SU-DHL-6 (cell line): ENCODE data around the gene PCDH18.
"Not testable (repeated sequence)": the region's sequence is repeated elsewhere in the genome, so short reads cannot be mapped to it uniquely, and the experiment has no call there.

Experiments used
- H2AFZ ChIP-seq: fragments of 200-600 bp; sonication (generic); 2 replicates; pipeline ENCODE4 v1.6.1; 2014; ENCODE audit warnings: low read depth, mild to moderate bottlenecking, moderate library complexity, mixed read lengths, antibody characterized with exemption, low read length; ENCODE audit not compliant: severe bottlenecking
- H3F3A ChIP-seq: fragments of 200-600 bp; shearing (Covaris generic); 2 replicates; pipeline ENCODE4 v1.6.0; 2016; ENCODE audit warnings: antibody characterized with exemption, mild to moderate bottlenecking; ENCODE audit not compliant: insufficient read depth
- H3K27ac ChIP-seq: fragments of 200-600 bp; sonication (generic); 2 replicates; pipeline ENCODE4 v1.5.1; 2016; ENCODE audit warnings: low read depth, mild to moderate bottlenecking, low read length, moderate library complexity, mixed read lengths
- H3K27me3 ChIP-seq: fragments of 200-600 bp; sonication (generic), shearing (Covaris generic); 2 replicates; pipeline ENCODE4 v1.6.0; 2014; ENCODE audit warnings: mild to moderate bottlenecking, low read length
- H3K36me3 ChIP-seq: fragments of 200-600 bp; sonication (generic); 2 replicates; pipeline ENCODE4 v1.6.1; 2014; ENCODE audit warnings: mild to moderate bottlenecking, low read length, mixed read lengths
- H3K4me2 ChIP-seq: fragments of 300-600, 200-600 bp; shearing (Covaris generic), sonication (generic); 2 replicates; pipeline ENCODE4 v1.6.0; 2014; ENCODE audit warnings: low read length, low read depth, mild to moderate bottlenecking; ENCODE audit not compliant: poor library complexity, severe bottlenecking
- H3K4me3 ChIP-seq: fragments of 200-600 bp; sonication (generic); 2 replicates; pipeline ENCODE4 v1.5.1; 2014; ENCODE audit warnings: antibody characterized with exemption, low read length, mild to moderate bottlenecking, mixed read lengths; ENCODE audit not compliant: insufficient read depth, poor library complexity, severe bottlenecking
- H3K79me2 ChIP-seq: fragments of 200-600 bp; sonication (generic); 2 replicates; pipeline ENCODE4 v1.6.1; 2014; ENCODE audit warnings: mild to moderate bottlenecking, low read length, moderate library complexity; ENCODE audit not compliant: insufficient read depth
- H3K9ac ChIP-seq: fragments of 200-600 bp; sonication (generic); 2 replicates; pipeline ENCODE4 v1.7.0; 2014; ENCODE audit warnings: mild to moderate bottlenecking, low read length
- H3K9me2 ChIP-seq: fragments of 200-600 bp; sonication (generic); replicated peaks from 2 replicates; pipeline ENCODE4 v1.6.1; 2014; ENCODE audit warnings: low read length; ENCODE audit not compliant: insufficient read depth
- H3K9me3 ChIP-seq: fragments of 200-600 bp; sonication (generic); 2 replicates; pipeline ENCODE4 v1.6.1; 2014; ENCODE audit warnings: low read length, mixed read lengths; ENCODE audit not compliant: insufficient read depth
- H4K20me1 ChIP-seq: fragments of 200-600 bp; sonication (generic); 2 replicates; pipeline ENCODE4 v1.6.1; 2014; ENCODE audit warnings: low read depth, mild to moderate bottlenecking, antibody characterized with exemption, low read length, moderate library complexity, mixed read lengths
- CTCF ChIP-seq: fragments of 200-600 bp; sonication (generic); IDR thresholded peaks from one replicate; pipeline ENCODE4 v1.5.1; 2017; ENCODE audit warnings: antibody characterized with exemption, mild to moderate bottlenecking, low read length, moderate library complexity; ENCODE audit not compliant: insufficient read depth, poor library complexity, severe bottlenecking
- EZH2phosphoT487 ChIP-seq: fragments of 200-600 bp; sonication (generic), shearing (Covaris generic); conservative IDR thresholded peaks from 2 replicates; pipeline ENCODE4 v1.6.1; 2018; ENCODE audit warnings: mild to moderate bottlenecking, antibody characterized with exemption, low read length, moderate library complexity, mixed read lengths

The PCDH18 gene

GRCh38 chr4:137519406-137519805, 12.9 kb downstream of the PCDH18 start:
- no peaks in the 10 kb centered on the region for H4K20me1 ChIP-seq
- no peaks in the 10 kb centered on the region for H3K9me3 ChIP-seq
- no peaks in the 10 kb centered on the region for H3K27me3 ChIP-seq
- no peak overlapping the region for H3K4me3 ChIP-seq
- no peaks in the 10 kb centered on the region for H3F3A ChIP-seq
- no peak overlapping the region for H3K4me2 ChIP-seq
- TF ChIP-seq EZH2phosphoT487 (no peak), CTCF (no peak)
- H3K9ac ChIP-seq, result no peak overlapping the region
- H3K9me2 ChIP-seq, result no peaks in the 10 kb centered on the region
- H3K27ac ChIP-seq, result no peak overlapping the region
- no peak overlapping the region for H2AFZ ChIP-seq
- no peaks in the 10 kb centered on the region for H3K36me3 ChIP-seq
- no peaks in the 10 kb centered on the region for H3K79me2 ChIP-seq

- not testable (repeated sequence) for H4K20me1 ChIP-seq, H3K36me3 ChIP-seq, H3K27me3 ChIP-seq, H3K4me3 ChIP-seq, H3K79me2 ChIP-seq, H3K9me3 ChIP-seq, H2AFZ ChIP-seq, H3K4me2 ChIP-seq, H3F3A ChIP-seq, H3K9ac ChIP-seq, H3K27ac ChIP-seq, H3K9me2 ChIP-seq
Measured at GRCh38 chr4:137517323-137517722, 15.0 kb downstream of the PCDH18 start.

GRCh38 chr4:137514406-137515111, 17.7 kb downstream of the PCDH18 start:
- H2AFZ ChIP-seq, result no peak overlapping the region
- H3K4me2 ChIP-seq, result no peak overlapping the region
- no peaks in the 10 kb centered on the region for H4K20me1 ChIP-seq
- H3K36me3 ChIP-seq, result no peaks in the 10 kb centered on the region
- no peak overlapping the region for H3K27ac ChIP-seq
- no peaks in the 10 kb centered on the region for H3K9me2 ChIP-seq
- H3K4me3 ChIP-seq, result no peak overlapping the region
- no peaks in the 10 kb centered on the region for H3K79me2 ChIP-seq
- no peaks in the 10 kb centered on the region for H3K27me3 ChIP-seq
- no peaks in the 10 kb centered on the region for H3K9me3 ChIP-seq
- H3F3A ChIP-seq, result no peaks in the 10 kb centered on the region
- TF ChIP-seq CTCF (no peak), EZH2phosphoT487 (no peak)
- H3K9ac ChIP-seq, result no peak overlapping the region

GRCh38 chr4:137510557-137511265, 21.6 kb downstream of the PCDH18 start:
- Histone ChIP-seq H3K79me2 (no peaks in the 10 kb centered on the region), H2AFZ (no peak overlapping the region), H3K36me3 (no peaks in the 10 kb centered on the region), H3K27ac (no peak overlapping the region), H3K4me3 (no peak overlapping the region), H3K9me2 (no peaks in the 10 kb centered on the region), H3F3A (no peaks in the 10 kb centered on the region), H4K20me1 (no peaks in the 10 kb centered on the region), H3K4me2 (no peak overlapping the region), H3K9me3 (no peaks in the 10 kb centered on the region), H3K27me3 (no peaks in the 10 kb centered on the region), H3K9ac (no peak overlapping the region)
- TF ChIP-seq EZH2phosphoT487 (no peak), CTCF (no peak)
